Mesodermal cell (in vitro differentiated cells): ENCODE data around the gene DEXI.
"Not testable (repeated sequence)": the region's sequence is repeated elsewhere in the genome, so short reads cannot be mapped to it uniquely, and the experiment has no call there.

Experiments used
- H3K27ac ChIP-seq: 2 replicates; pipeline ENCODE4 v1.7.0; 2013; ENCODE audit warnings: mild to moderate bottlenecking, low read depth, low read length, moderate library complexity; ENCODE audit not compliant: severe bottlenecking
- H3K36me3 ChIP-seq: 2 replicates; pipeline ENCODE4 v1.7.1; 2013; ENCODE audit warnings: mild to moderate bottlenecking, low read length, moderate library complexity; ENCODE audit not compliant: control insufficient read depth, insufficient read depth
- H3K4me1 ChIP-seq: one replicate; pipeline ENCODE4 v1.7.1; 2013; ENCODE audit warnings: mild to moderate bottlenecking, low read length; ENCODE audit not compliant: insufficient read depth, control insufficient read depth, poor library complexity, severe bottlenecking
- H3K4me3 ChIP-seq: 2 replicates; pipeline ENCODE4 v1.7.0; 2013; ENCODE audit warnings: low read length, control low read depth, mild to moderate bottlenecking; ENCODE audit not compliant: insufficient read depth, poor library complexity, severe bottlenecking; ENCODE audit errors: extremely low read depth
- H3K9me3 ChIP-seq: 2 replicates; pipeline ENCODE4 v1.7.1; 2013; ENCODE audit warnings: mild to moderate bottlenecking, low read length, moderate library complexity; ENCODE audit not compliant: control insufficient read depth
- WGBS, 2 experiments: methylation state at CpG; one replicate each; pipeline ENCODE4 v1.1.5; 2013; ENCODE audit warnings: missing lambda C conversion rate in 2 of 2; ENCODE audit not compliant: insufficient coverage in 2 of 2; 5-methylcytosine and 5-hydroxymethylcytosine counted together

The DEXI gene

GRCh38 chr16:10968498-10968897 is 26.2 kb upstream of the DEXI start:
- WGBS, 2 experiments: 94 to 100% methylated on average over 2 to 3 of the region's 3 CpGs
- Histone ChIP-seq H3K4me3 (no peak overlapping the region), H3K4me1 (peaks cover 13% of the 10 kb centered on the region), H3K9me3 (no peaks in the 10 kb centered on the region), H3K27ac (no peak overlapping the region), H3K36me3 (peaks cover 61% of the 10 kb centered on the region)

- Histone ChIP-seq H3K4me1 (peaks cover 13% of the 10 kb centered on the region), H3K4me3 (no peak overlapping the region), H3K36me3 (peaks cover 61% of the 10 kb centered on the region), H3K9me3 (no peaks in the 10 kb centered on the region), H3K27ac (no peak overlapping the region)
- WGBS, 2 experiments: 82 to 90% methylated on average over 5 of the region's 5 CpGs
These were observed 25.7 kb upstream of the DEXI start for GRCh38 chr16:10967986-10968385.

GRCh38 chr16:10966559-10966958 is 24.3 kb upstream of the DEXI start:
- H3K4me3 ChIP-seq, H3K27ac ChIP-seq, H3K9me3 ChIP-seq: not testable (repeated sequence)
- Histone ChIP-seq H3K4me1 (peaks cover 13% of the 10 kb centered on the region), H3K36me3 (peaks cover 62% of the 10 kb centered on the region)
- WGBS, 2 experiments: 71 to 80% methylated on average over 1 of the region's 4 CpGs

GRCh38 chr16:10966129-10966528 is 23.9 kb upstream of the DEXI start:
- Histone ChIP-seq H3K27ac (no peak overlapping the region), H3K4me3 (no peak overlapping the region), H3K4me1 (peaks cover 17% of the 10 kb centered on the region), H3K9me3 (no peaks in the 10 kb centered on the region), H3K36me3 (peaks cover 61% of the 10 kb centered on the region)
- 71 to 97% methylated on average over 3 to 5 of the region's 5 CpGs for WGBS, 2 experiments

- no peaks in the 10 kb centered on the region for H3K9me3 ChIP-seq
- H3K4me3 ChIP-seq: no peak overlapping the region
- H3K36me3 ChIP-seq: peaks cover 55% of the 10 kb centered on the region
- H3K4me1 ChIP-seq: peaks cover 23% of the 10 kb centered on the region
- WGBS, 2 experiments: 97% methylated on average over 3 of the region's 6 CpGs; no CpG with 5 or more reads in 1 of the 2 experiments
- no peak overlapping the region for H3K27ac ChIP-seq
These were observed 23.3 kb upstream of the DEXI start for GRCh38 chr16:10965440-10966061.

GRCh38 chr16:10964891-10965326 is 22.6 kb upstream of the DEXI start:
- peaks cover 49% of the 10 kb centered on the region for H3K36me3 ChIP-seq
- 98 to 100% methylated on average over 6 to 7 of the region's 8 CpGs for WGBS, 2 experiments
- H3K27ac ChIP-seq: no peak overlapping the region

GRCh38 chr16:10964039-10964890 is 22.0 kb upstream of the DEXI start:
- 39 to 43% methylated on average over 14 to 16 of the region's 20 CpGs for WGBS, 2 experiments
- no peak overlapping the region for H3K4me3 ChIP-seq
- no peak overlapping the region for H3K27ac ChIP-seq
- H3K4me1 ChIP-seq: peaks cover 29% of the 10 kb centered on the region
- H3K36me3 ChIP-seq: peaks cover 43% of the 10 kb centered on the region
- H3K9me3 ChIP-seq: no peaks in the 10 kb centered on the region

More at GRCh38 chr16:10964891-10965326, 22.6 kb upstream of the DEXI start:
- H3K9me3 ChIP-seq: no peaks in the 10 kb centered on the region
- peaks cover 27% of the 10 kb centered on the region for H3K4me1 ChIP-seq
- no peak overlapping the region for H3K4me3 ChIP-seq

GRCh38 chr16:10961231-10961630 is 19.0 kb upstream of the DEXI start:
- peak overlapping the region; percentile 72 for H3K27ac ChIP-seq
- H3K4me1 ChIP-seq: peaks cover 46% of the 10 kb centered on the region
- H3K9me3 ChIP-seq: no peaks in the 10 kb centered on the region
- 83 to 86% methylated on average over 5 of the region's 7 CpGs for WGBS, 2 experiments
- H3K4me3 ChIP-seq: no peak overlapping the region
- H3K36me3 ChIP-seq: peaks cover 41% of the 10 kb centered on the region

- Histone ChIP-seq H3K4me3 (no peak overlapping the region), H3K9me3 (no peaks in the 10 kb centered on the region), H3K27ac (no peak overlapping the region), H3K4me1 (peaks cover 58% of the 10 kb centered on the region), H3K36me3 (peaks cover 31% of the 10 kb centered on the region)
- WGBS, 2 experiments: 80 to 81% methylated on average over 1 to 4 of the region's 5 CpGs
These were observed 16.9 kb upstream of the DEXI start for GRCh38 chr16:10959161-10959560.

- no peaks in the 10 kb centered on the region for H3K9me3 ChIP-seq
- H3K27ac ChIP-seq: no peak overlapping the region
- H3K36me3 ChIP-seq: peaks cover 22% of the 10 kb centered on the region
- 100% methylated on average over 1 of the region's 6 CpGs; no CpG with 5 or more reads in 1 of the 2 experiments for WGBS, 2 experiments
- no peak overlapping the region for H3K4me3 ChIP-seq
- peaks cover 63% of the 10 kb centered on the region for H3K4me1 ChIP-seq
These were observed 15.7 kb upstream of the DEXI start for GRCh38 chr16:10957771-10958482.
